HG03139 (cell line): ENCODE measurements around the gene ISG15.
"Not testable (repeated sequence)": the region's sequence is repeated elsewhere in the genome, so short reads cannot be mapped to it uniquely, and the experiment has no call there.

Experiments used
- ATAC-seq: cut with Tn5 transposase; IDR thresholded peaks from one replicate; pipeline ENCODE4 v1.9.1; 2021; ENCODE audit not compliant: unreplicated experiment

Gene ISG15

GRCh38 chr1:1044455-1045078 lies 31.3 kb downstream of the ISG15 start:
- no peak for ATAC-seq

GRCh38 chr1:1045129-1045528 lies 31.8 kb downstream of the ISG15 start:
- ATAC-seq, result no peak

GRCh38 chr1:1046243-1046642 lies 32.9 kb downstream of the ISG15 start:
- no peak for ATAC-seq

- ATAC-seq, result no peak
These were observed 33.5 kb downstream of the ISG15 start for GRCh38 chr1:1046767-1047166.

DNA sequence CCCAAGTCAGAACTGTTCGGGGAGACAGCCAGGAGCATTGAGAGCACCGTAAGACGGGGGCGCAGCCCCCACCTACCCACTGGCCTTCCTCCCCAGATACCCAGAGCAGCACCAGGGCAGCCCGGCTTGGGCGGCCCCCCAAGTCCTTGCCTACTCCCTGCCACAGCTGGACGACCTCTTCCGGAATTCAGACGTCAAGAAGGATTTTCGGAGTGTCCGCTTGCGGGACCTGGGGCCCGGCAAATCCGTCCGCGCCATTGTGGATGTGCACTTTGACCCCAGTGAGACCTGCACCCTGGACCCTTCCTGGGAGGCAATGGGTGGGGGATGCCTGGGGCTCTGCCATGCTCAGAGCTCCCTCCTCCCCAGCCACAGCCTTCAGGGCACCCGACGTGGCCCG lies 34.1 kb downstream of the ISG15 start:
- ATAC-seq, result no peak

GRCh38 chr1:1047963-1048362 lies 34.7 kb downstream of the ISG15 start:
- ATAC-seq, result no peak

- ATAC-seq, result no peak
These were observed 35.5 kb downstream of the ISG15 start for GRCh38 chr1:1048765-1049164.

DNA sequence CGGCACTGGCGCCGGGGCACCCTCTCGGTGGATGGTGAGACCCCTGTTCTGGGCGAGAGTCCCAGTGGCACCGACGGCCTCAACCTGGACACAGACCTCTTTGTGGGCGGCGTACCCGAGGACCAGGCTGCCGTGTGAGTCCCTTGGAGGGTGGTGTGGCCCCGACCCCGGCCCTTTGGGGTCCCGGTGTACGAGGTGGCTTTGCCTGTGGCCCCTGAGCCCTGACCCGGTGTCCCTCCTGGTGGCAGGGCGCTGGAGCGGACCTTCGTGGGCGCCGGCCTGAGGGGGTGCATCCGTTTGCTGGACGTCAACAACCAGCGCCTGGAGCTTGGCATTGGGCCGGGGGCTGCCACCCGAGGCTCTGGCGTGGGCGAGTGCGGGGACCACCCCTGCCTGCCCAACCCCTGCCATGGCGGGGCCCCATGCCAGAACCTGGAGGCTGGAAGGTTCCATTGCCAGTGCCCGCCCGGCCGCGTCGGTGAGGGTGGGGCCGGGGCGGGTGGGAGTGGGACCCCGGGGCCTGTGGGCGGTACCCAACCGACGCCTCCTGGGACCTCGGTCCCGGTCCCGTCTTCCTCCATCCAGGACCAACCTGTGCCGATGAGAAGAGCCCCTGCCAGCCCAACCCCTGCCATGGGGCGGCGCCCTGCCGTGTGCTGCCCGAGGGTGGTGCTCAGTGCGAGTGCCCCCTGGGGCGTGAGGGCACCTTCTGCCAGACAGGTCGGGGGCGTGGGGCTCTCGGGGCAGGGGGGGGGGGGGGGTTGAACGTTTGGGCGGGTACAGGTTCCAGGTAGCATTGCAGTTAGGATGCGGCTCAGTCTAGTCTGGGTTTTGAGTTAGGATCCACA lies 36.2 kb downstream of the ISG15 start:
- ATAC-seq, result no peak

GRCh38 chr1:1050577-1051052 lies 37.3 kb downstream of the ISG15 start:
- ATAC-seq, result no peak

DNA sequence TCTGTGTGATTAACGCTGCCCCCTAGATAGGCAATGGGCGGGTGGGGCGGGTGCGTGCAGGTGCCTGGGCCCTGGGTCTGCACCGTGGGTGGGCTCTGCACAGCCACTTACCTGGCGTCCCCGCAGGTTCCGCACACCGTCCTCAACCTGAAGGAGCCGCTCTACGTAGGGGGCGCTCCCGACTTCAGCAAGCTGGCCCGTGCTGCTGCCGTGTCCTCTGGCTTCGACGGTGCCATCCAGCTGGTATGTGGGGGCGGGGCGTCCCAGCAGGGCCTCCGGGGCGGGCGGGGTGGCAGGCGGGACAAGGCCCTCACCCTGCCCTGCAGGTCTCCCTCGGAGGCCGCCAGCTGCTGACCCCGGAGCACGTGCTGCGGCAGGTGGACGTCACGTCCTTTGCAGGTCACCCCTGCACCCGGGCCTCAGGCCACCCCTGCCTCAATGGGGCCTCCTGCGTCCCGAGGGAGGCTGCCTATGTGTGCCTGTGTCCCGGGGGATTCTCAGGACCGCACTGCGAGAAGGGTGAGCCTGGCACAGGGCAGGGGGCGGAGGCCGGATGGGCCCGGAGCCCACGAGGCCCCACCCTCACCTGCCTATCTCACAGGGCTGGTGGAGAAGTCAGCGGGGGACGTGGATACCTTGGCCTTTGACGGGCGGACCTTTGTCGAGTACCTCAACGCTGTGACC lies 38.0 kb downstream of the ISG15 start:
- no peak for ATAC-seq

- ATAC-seq, result no peak
These were observed 38.9 kb downstream of the ISG15 start for GRCh38 chr1:1052003-1052840.

GRCh38 chr1:1053022-1053421 lies 39.7 kb downstream of the ISG15 start:
- no peak for ATAC-seq

GRCh38 chr1:1053682-1054081 lies 40.4 kb downstream of the ISG15 start:
- ATAC-seq, result no peak

GRCh38 chr1:1054099-1054700 lies 40.9 kb downstream of the ISG15 start:
- ATAC-seq, result no peak

DNA sequence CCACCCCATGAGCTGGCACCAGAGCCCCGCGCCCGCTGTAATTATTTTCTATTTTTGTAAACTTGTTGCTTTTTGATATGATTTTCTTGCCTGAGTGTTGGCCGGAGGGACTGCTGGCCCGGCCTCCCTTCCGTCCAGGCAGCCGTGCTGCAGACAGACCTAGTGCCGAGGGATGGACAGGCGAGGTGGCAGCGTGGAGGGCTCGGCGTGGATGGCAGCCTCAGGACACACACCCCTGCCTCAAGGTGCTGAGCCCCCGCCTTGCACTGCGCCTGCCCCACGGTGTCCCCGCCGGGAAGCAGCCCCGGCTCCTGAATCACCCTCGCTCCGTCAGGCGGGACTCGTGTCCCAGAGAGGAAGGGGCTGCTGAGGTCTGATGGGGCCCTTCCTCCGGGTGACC lies 41.7 kb downstream of the ISG15 start:
- ATAC-seq, result no peak

DNA sequence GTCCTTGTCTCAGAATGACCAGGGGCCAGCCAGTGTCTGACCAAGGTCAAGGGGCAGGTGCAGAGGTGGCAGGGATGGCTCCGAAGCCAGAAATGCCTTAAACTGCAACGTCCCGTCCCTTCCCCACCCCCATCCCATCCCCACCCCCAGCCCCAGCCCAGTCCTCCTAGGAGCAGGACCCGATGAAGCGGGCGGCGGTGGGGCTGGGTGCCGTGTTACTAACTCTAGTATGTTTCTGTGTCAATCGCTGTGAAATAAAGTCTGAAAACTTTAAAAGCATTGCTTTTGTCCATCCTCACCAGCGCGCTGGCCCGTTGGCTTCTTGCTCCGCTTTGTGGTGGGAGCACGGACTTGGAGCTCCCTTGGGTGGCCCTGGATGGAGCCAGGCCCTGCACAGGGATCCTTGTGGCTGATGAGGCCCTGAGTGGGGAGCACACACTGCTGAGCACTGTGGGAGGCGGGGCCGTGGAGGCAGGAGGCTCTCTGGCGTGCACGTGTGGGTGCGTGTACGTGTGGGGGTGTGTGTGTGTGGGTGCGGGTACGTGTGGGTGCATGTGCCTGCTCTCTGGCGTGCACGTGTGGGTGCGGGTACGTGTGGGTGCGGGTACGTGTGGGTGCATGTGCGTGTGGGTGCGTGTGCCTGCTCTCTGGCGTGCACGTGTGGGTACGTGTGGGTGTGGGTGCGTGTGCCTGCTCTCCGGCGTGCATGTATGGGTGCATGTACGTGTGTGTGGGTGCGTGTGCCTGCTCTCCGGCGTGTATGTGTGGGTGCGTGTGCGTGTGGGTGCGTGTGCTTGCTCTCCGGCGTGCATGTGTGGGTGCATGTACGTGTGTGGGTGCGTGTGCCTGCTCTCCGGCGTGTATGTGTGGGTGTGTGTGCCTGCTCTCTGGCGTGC lies 42.8 kb downstream of the ISG15 start:
- ATAC-seq, result no peak

GRCh38 chr1:1057769-1058087 lies 44.4 kb downstream of the ISG15 start:
- ATAC-seq, result not testable (repeated sequence)

- ATAC-seq, result no peak
These were observed 45.0 kb downstream of the ISG15 start for GRCh38 chr1:1058088-1058905.
